ENCODE measurements around the gene PITHD1.
"Not testable (repeated sequence)": the region's sequence is repeated elsewhere in the genome, so short reads cannot be mapped to it uniquely, and the experiment has no call there.

Gene PITHD1

DNA sequence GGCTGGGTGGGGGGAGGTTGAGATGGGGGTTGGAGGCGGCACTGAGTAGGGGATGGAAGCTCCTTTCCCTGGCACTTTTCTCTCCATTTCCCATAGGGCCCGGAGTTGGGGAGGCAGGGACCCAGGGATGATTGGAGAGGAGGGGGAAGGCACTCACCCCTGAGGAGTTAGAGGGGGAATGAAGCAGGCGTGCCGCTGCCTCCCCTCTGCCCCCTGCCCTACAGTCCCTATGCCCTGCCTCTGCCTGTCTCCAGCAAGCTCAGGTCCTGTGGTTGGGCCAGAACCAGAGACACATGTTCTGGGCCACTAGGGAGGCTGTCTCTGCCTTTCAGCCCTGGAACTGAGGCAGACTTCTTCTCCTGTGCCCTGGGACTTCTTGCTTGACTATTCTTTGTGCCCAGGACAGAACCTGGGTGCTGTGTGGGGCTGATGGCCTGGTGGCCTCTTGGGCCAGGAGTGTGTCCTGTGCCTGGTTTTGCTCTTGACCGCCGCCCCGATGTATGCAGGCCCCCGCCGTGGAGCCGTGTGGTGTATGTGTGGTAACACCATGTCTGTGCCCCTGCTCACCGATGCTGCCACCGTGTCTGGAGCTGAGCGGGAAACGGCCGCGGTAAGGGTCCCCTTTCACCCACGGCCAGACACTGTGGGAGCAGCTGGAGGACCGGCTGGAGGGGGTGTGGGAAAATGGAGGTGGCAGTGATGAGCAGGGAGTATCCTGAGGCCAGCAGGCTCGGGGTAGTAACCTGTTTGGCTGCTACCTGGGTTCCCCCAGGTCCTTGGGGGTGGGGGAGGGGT is 14.1 kb downstream of the PITHD1 start:
- Histone ChIP-seq H3K9me3 (ENCODE audit: control insufficient read depth, low read length) (no peaks in the 10 kb centered on the region), H3K36me3 (ENCODE audit: control insufficient read depth, insufficient read depth, low read length) (peaks cover 6% of the 10 kb centered on the region), H3K27me3 (ENCODE audit: control insufficient read depth, insufficient read depth, low read length, poor library complexity, severe bottlenecking) (no peaks in the 10 kb centered on the region), H3K27ac (ENCODE audit: insufficient read depth, low read depth, low read length, poor library complexity, severe bottlenecking) (no peak overlapping the region), H3K4me1 (ENCODE audit: control insufficient read depth, insufficient read depth, low read length) (peaks cover 6% of the 10 kb centered on the region), H3K4me3 (ENCODE audit: insufficient read depth, low read depth, low read length) (peak overlapping the region; percentile 69)
- 71 to 73% methylated on average over 19 of the region's 19 CpGs for WGBS, 2 experiments

DNA sequence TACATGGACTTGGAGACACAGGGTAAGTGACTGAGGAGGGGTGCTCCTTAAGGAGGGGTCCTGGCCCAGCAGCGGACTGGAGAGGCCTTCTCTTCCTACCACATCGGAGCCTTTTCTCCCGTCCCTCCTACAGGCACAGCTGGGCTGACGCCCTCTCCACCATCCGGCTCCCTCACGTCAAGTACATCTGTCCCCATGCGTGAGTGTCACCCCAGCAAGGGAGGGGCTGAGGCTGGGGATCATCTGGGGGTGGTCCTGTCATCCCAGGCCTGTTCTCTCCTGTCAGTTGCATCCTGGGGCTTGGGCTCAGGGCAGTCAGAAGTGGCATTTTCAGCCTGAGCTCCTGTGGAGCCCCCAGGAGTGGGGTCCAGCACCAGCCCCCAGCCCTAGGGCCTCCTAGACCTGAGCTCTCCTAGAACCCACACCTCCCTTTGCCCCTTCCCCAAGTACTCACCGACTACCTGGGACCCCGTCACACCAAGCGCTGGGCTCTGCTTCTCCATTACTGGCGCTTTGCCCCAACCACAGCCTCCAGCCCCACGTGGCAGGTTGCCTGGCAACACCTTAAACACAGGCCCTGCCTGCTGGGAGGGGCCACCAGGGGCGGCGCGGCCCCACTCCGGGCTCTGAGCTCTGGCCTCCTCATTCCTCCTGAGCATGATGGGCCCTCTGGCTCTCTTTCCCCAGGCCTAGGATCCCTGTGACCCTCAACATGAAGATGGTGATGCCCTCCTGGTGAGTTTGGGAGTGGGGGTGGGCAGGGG is 15.0 kb downstream of the PITHD1 start:
- Histone ChIP-seq H3K4me3 (ENCODE audit: insufficient read depth, low read depth, low read length) (no peak overlapping the region), H3K4me1 (ENCODE audit: control insufficient read depth, insufficient read depth, low read length) (peaks cover 6% of the 10 kb centered on the region), H3K27me3 (ENCODE audit: control insufficient read depth, insufficient read depth, low read length, poor library complexity, severe bottlenecking) (no peaks in the 10 kb centered on the region), H3K27ac (ENCODE audit: insufficient read depth, low read depth, low read length, poor library complexity, severe bottlenecking) (no peak overlapping the region), H3K36me3 (ENCODE audit: control insufficient read depth, insufficient read depth, low read length) (no peaks in the 10 kb centered on the region), H3K9me3 (ENCODE audit: control insufficient read depth, low read length) (no peaks in the 10 kb centered on the region)
- whole genome bisulfite sequencing, 2 experiments = 86% methylated on average over 16 of the region's 16 CpGs

DNA sequence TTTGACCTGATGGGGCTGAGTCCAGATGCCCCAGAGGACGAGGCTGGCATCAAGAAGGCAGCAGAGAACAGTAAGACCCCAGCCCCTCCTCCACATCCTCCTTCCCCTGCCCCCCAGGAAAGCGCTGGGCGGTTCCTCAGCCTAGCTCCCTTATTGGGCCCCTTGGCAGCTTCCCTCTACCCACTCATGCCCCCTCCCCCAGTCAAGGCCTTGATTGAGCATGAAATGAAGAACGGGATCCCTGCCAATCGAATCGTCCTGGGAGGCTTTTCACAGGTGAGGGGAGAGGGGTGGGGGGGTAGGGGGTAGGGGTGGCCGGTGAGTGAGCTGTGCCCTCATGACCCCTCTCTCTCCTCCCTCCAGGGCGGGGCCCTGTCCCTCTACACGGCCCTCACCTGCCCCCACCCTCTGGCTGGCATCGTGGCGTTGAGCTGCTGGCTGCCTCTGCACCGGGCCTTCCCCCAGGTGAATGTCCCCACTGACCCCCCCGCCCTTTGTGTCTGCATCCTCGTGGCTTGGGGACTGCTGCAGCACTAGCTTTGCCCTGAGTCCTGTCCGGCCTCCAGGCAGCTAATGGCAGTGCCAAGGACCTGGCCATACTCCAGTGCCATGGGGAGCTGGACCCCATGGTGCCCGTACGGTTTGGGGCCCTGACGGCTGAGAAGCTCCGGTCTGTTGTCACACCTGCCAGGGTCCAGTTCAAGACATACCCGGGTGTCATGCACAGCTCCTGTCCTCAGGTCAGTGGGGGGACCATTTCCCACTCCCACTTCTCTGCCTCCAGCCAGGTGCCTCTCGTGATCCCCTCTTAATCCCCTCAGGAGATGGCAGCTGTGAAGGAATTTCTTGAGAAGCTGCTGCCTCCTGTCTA is 15.9 kb downstream of the PITHD1 start:
- Histone ChIP-seq H3K4me1 (ENCODE audit: control insufficient read depth, insufficient read depth, low read length) (peaks cover 7% of the 10 kb centered on the region), H3K36me3 (ENCODE audit: control insufficient read depth, insufficient read depth, low read length) (no peaks in the 10 kb centered on the region), H3K4me3 (ENCODE audit: insufficient read depth, low read depth, low read length) (no peak overlapping the region), H3K27me3 (ENCODE audit: control insufficient read depth, insufficient read depth, low read length, poor library complexity, severe bottlenecking) (no peaks in the 10 kb centered on the region), H3K27ac (ENCODE audit: insufficient read depth, low read depth, low read length, poor library complexity, severe bottlenecking) (no peak overlapping the region), H3K9me3 (ENCODE audit: control insufficient read depth, low read length) (no peaks in the 10 kb centered on the region)
- WGBS, 2 experiments = 92 to 94% methylated on average over 17 to 18 of the region's 21 CpGs

DNA sequence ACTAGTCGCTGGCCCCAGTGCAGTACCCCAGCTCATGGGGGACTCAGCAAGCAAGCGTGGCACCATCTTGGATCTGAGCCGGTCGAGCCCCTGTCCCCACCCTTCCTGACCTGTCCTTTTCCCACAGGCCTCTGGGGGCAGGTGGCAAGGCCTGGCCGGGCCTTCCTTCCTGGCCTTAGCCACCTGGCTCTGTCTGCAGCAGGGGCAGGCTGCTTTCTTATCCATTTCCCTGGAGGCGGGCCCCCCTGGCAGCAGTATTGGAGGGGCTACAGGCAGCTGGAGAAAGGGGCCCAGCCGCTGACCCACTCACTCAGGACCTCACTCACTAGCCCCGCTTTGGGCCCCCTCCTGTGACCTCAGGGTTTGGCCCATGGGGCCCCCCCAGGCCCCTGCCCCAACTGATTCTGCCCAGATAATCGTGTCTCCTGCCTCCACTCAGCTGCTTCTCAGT is 16.5 kb downstream of the PITHD1 start:
- not testable (repeated sequence) for H3K36me3 ChIP-seq (ENCODE audit: control insufficient read depth, insufficient read depth, low read length); H3K9me3 ChIP-seq (ENCODE audit: control insufficient read depth, low read length); H3K27ac ChIP-seq (ENCODE audit: insufficient read depth, low read depth, low read length, poor library complexity, severe bottlenecking); H3K27me3 ChIP-seq (ENCODE audit: control insufficient read depth, insufficient read depth, low read length, poor library complexity, severe bottlenecking); H3K4me3 ChIP-seq (ENCODE audit: insufficient read depth, low read depth, low read length)
- 91 to 93% methylated on average over 9 of the region's 9 CpGs for WGBS, 2 experiments
- H3K4me1 ChIP-seq (ENCODE audit: control insufficient read depth, insufficient read depth, low read length) = peaks cover 14% of the 10 kb centered on the region

DNA sequence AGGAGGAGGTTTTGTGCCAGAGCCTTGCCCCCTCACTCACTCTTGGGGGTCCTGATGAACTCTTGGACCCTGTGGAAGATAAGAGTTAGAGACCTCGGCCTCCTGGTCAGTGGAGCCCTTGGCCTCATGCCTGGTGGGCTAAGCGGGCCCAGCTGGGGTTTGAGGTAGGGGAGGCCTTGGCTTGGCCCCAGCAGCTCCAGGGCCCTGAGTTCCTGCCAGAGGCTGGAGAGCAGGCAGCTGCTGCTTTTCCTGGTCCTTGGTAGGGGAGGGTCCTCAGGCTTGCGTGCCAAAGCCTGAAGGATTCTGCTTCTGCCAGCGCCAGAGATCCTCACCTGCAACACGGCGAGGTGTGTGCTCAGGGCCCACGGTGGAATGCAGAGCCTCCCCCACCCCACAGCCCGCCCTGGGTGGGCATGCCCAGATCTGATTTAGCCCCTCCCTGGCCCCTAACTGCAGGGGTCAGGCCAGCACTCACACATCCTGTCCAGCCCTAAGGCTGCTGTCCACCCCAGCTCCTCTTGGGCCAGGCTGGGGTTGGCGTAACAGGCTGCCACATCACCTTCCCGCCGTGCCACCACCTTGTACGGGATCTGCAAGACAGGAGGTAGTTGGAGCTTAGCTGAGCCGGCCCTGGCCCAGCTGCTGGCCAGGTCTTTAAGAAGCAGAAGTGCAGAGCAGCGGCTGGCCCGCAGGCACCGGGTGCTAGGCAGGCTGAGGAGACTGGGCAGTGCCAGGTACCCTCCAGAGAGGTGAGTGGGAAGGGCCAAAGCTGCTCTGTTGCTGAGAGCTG is 17.7 kb downstream of the PITHD1 start:
- H3K36me3 ChIP-seq (ENCODE audit: control insufficient read depth, insufficient read depth, low read length) = no peaks in the 10 kb centered on the region
- peaks cover under 1% of the 10 kb centered on the region for H3K27me3 ChIP-seq (ENCODE audit: control insufficient read depth, insufficient read depth, low read length, poor library complexity, severe bottlenecking)
- peaks cover 14% of the 10 kb centered on the region for H3K4me1 ChIP-seq (ENCODE audit: control insufficient read depth, insufficient read depth, low read length)
- H3K9me3 ChIP-seq (ENCODE audit: control insufficient read depth, low read length) = no peaks in the 10 kb centered on the region
- 96 to 97% methylated on average over 16 of the region's 16 CpGs for WGBS, 2 experiments
- H3K4me3 ChIP-seq (ENCODE audit: insufficient read depth, low read depth, low read length) = no peak overlapping the region
- no peak overlapping the region for H3K27ac ChIP-seq (ENCODE audit: insufficient read depth, low read depth, low read length, poor library complexity, severe bottlenecking)

DNA sequence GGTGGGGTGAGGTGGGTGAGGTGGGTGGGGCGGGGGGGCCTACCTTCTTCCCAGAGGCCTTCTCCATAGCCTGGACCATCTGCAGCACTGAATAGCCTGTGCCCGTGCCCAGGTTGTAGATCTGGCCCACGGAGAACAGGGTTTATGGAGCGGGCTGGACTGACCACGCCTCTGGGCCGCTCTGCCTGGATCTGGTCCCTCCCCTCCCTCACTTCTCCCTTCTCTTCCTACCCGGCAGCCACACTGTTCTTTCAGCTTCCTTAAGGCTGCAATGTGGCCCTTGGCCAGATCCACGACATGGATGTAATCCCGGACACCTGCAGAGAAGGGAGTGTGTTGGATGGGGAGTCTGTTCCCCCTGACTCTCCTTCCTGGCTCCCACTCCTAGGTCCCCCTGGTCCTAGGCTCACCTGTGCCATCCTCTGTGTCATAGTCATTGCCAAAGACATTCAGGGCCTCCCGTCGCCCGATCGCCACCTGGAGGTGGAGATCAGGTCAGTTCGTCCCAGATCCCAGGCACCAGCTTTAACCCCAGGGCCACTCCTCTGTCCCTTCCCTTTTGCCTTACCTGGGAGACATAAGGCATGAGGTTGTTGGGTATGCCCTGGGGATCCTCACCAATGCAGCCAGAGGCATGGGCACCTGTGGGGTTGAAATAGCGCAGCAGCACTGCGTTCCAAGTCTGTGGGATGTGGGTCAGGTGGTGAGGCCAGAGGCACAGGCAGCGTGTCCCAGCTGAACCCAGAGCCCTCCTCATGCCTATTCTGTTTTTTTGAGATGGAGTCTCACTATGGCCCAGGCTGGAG is 18.5 kb downstream of the PITHD1 start:
- Histone ChIP-seq H3K4me3 (ENCODE audit: insufficient read depth, low read depth, low read length) (no peak overlapping the region), H3K27me3 (ENCODE audit: control insufficient read depth, insufficient read depth, low read length, poor library complexity, severe bottlenecking) (peaks cover 9% of the 10 kb centered on the region), H3K27ac (ENCODE audit: insufficient read depth, low read depth, low read length, poor library complexity, severe bottlenecking) (no peak overlapping the region), H3K36me3 (ENCODE audit: control insufficient read depth, insufficient read depth, low read length) (no peaks in the 10 kb centered on the region), H3K9me3 (ENCODE audit: control insufficient read depth, low read length) (no peaks in the 10 kb centered on the region), H3K4me1 (ENCODE audit: control insufficient read depth, insufficient read depth, low read length) (peaks cover 20% of the 10 kb centered on the region)
- 85 to 86% methylated on average over 17 of the region's 17 CpGs for WGBS, 2 experiments

DNA sequence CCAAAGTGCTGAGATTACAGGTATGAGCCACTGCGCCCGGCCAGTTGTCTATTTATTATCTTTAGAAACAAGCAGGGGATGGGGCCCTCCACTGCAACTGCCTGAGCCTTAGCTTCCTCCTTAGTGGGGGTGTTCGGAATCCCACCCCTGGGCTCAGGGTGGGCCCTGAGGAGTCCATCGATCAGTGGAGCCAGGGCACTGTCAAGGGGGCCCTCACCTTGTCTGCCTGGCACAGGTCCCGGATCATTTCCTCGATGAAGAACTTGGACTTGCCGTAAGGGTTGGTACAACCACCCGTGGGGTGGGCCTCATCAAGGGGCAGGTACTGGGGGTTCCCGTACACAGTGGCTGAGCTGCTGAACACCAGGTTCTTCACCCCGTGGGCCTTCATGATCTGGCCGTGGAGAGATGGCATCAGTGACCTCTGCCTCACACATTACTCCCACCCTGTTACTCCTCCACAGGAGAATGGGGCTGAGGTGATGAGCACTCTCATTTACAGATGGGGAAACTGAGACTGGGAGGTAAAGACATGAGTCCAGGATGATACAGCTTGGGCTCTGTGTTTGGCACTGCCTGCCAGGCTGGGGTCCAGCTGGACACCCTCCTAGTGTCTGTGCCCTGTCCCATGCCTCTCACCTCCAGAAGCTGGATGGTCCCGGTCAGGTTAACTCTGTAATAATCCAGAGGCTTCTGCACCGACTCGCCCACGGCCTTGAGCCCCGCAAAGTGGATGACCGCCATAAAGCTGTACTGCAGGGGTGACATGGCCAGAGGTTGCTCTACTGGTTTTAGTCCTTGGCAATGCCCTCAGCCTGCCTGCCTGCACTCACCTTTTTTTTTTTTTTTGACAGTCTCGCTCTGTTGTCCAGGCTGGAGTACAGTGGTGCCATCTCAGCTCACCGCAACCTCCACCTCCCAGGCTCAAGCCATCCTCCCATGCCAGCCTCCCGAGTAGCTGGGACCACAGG is 19.5 kb downstream of the PITHD1 start:
- peaks cover 14% of the 10 kb centered on the region for H3K27me3 ChIP-seq (ENCODE audit: control insufficient read depth, insufficient read depth, low read length, poor library complexity, severe bottlenecking)
- peaks cover 15% of the 10 kb centered on the region for H3K4me1 ChIP-seq (ENCODE audit: control insufficient read depth, insufficient read depth, low read length)
- 94 to 95% methylated on average over 20 of the region's 20 CpGs for WGBS, 2 experiments
- H3K4me3 ChIP-seq (ENCODE audit: insufficient read depth, low read depth, low read length) = no peak overlapping the region
- H3K9me3 ChIP-seq (ENCODE audit: control insufficient read depth, low read length) = no peaks in the 10 kb centered on the region
- H3K36me3 ChIP-seq (ENCODE audit: control insufficient read depth, insufficient read depth, low read length) = no peaks in the 10 kb centered on the region
- no peak overlapping the region for H3K27ac ChIP-seq (ENCODE audit: insufficient read depth, low read depth, low read length, poor library complexity, severe bottlenecking)

DNA sequence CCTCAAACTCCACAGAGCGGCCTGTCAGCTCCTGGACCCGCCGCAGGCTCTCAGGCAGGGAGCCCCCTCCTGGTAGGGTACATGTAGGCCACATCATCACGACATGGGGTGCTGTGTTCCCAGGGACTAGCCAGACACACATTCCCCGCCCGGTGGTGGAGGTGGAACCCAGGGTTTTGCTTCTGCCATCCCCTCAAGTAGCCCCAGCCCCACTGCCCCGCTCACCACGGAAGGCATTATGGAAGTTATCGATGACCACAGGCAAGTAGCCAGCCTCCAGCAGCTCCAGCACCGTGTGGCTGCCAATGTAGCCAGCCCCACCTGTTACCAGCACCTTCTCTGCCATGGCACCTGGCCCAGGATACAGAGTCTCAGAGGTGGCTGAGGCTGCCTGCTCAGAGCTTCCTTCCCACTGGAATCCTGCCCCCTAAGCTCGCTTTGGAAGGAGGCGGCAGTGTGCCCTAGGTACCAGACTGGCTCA is 20.5 kb downstream of the PITHD1 start:
- Histone ChIP-seq H3K4me1 (ENCODE audit: control insufficient read depth, insufficient read depth, low read length) (peaks cover 15% of the 10 kb centered on the region), H3K4me3 (ENCODE audit: insufficient read depth, low read depth, low read length) (no peak overlapping the region), H3K27ac (ENCODE audit: insufficient read depth, low read depth, low read length, poor library complexity, severe bottlenecking) (no peak overlapping the region), H3K27me3 (ENCODE audit: control insufficient read depth, insufficient read depth, low read length, poor library complexity, severe bottlenecking) (peaks cover 14% of the 10 kb centered on the region), H3K36me3 (ENCODE audit: control insufficient read depth, insufficient read depth, low read length) (no peaks in the 10 kb centered on the region), H3K9me3 (ENCODE audit: control insufficient read depth, low read length) (no peaks in the 10 kb centered on the region)
- WGBS, 2 experiments = 91 to 92% methylated on average over 12 of the region's 12 CpGs

All from ectodermal cell (in vitro differentiated cells).